GM18499 (cell line): ENCODE data around the gene ZNF462.
"Not testable (repeated sequence)": the region's sequence is repeated elsewhere in the genome, so short reads cannot be mapped to it uniquely, and the experiment has no call there.

Experiments used
- ATAC-seq: cut with Tn5 transposase; IDR thresholded peaks from one replicate; pipeline ENCODE4 v1.9.1; 2021; ENCODE audit warnings: moderate number of reproducible peaks; ENCODE audit not compliant: insufficient read depth, unreplicated experiment

Gene ZNF462

GRCh38 chr9:106989904-106990303 is 126.9 kb downstream of the ZNF462 start:
- not testable (repeated sequence) for ATAC-seq

GRCh38 chr9:106992186-106992585 is 129.2 kb downstream of the ZNF462 start:
- ATAC-seq = no peak

GRCh38 chr9:106993603-106994002 is 130.6 kb downstream of the ZNF462 start:
- ATAC-seq = no peak

- no peak for ATAC-seq
Observed at GRCh38 chr9:106994463-106994862, 131.5 kb downstream of the ZNF462 start.

GRCh38 chr9:107000218-107000617 is 137.3 kb downstream of the ZNF462 start:
- ATAC-seq = no peak

GRCh38 chr9:107005201-107005600 is 142.2 kb downstream of the ZNF462 start:
- no peak for ATAC-seq

GRCh38 chr9:107007402-107007801 is 144.4 kb downstream of the ZNF462 start:
- ATAC-seq = no peak

- no peak for ATAC-seq
Observed at GRCh38 chr9:107008011-107008410, 145.0 kb downstream of the ZNF462 start.

- ATAC-seq = no peak
Observed at GRCh38 chr9:107008447-107008846, 145.5 kb downstream of the ZNF462 start.

- no peak for ATAC-seq
Observed at GRCh38 chr9:107016383-107016782, 153.4 kb downstream of the ZNF462 start.

GRCh38 chr9:107018861-107019545 is 156.0 kb downstream of the ZNF462 start:
- ATAC-seq = no peak

GRCh38 chr9:107020040-107020530 is 157.1 kb downstream of the ZNF462 start:
- ATAC-seq = no peak

GRCh38 chr9:107024193-107024592 is 161.2 kb downstream of the ZNF462 start:
- ATAC-seq = peak; percentile 70

- no peak for ATAC-seq
Observed at GRCh38 chr9:107025260-107026035, 162.5 kb downstream of the ZNF462 start.

GRCh38 chr9:107029146-107029545 is 166.2 kb downstream of the ZNF462 start:
- no peak for ATAC-seq

GRCh38 chr9:107033966-107034365 is 171.0 kb downstream of the ZNF462 start:
- ATAC-seq = no peak

GRCh38 chr9:107034831-107035230 is 171.9 kb downstream of the ZNF462 start:
- no peak for ATAC-seq

GRCh38 chr9:107036367-107036766 is 173.4 kb downstream of the ZNF462 start:
- no peak for ATAC-seq

GRCh38 chr9:107039542-107039941 is 176.6 kb downstream of the ZNF462 start:
- ATAC-seq = no peak

- no peak for ATAC-seq
Observed at GRCh38 chr9:107042606-107043005, 179.6 kb downstream of the ZNF462 start.

GRCh38 chr9:107043886-107044285 is 180.9 kb downstream of the ZNF462 start:
- no peak for ATAC-seq

- no peak for ATAC-seq
Observed at GRCh38 chr9:107044872-107045271, 181.9 kb downstream of the ZNF462 start.
